GM23248 (cell line): ENCODE data around the gene ABCC4.

Experiments used
- EZH2 ChIP-seq: fragments of 200-600 bp; sonication (generic); IDR thresholded peaks from 2 replicates; pipeline ENCODE4 v1.6.1; 2018; ENCODE audit warnings: antibody characterized with exemption, mild to moderate bottlenecking; ENCODE audit not compliant: insufficient read depth, poor library complexity, severe bottlenecking
- EZH2phosphoT487 ChIP-seq: fragments of 200-600 bp; sonication (generic); IDR thresholded peaks from 2 replicates; pipeline ENCODE4 v1.6.1; 2018; ENCODE audit warnings: antibody characterized with exemption, moderate library complexity, mild to moderate bottlenecking, low read depth; ENCODE audit not compliant: insufficient read depth

DNA sequence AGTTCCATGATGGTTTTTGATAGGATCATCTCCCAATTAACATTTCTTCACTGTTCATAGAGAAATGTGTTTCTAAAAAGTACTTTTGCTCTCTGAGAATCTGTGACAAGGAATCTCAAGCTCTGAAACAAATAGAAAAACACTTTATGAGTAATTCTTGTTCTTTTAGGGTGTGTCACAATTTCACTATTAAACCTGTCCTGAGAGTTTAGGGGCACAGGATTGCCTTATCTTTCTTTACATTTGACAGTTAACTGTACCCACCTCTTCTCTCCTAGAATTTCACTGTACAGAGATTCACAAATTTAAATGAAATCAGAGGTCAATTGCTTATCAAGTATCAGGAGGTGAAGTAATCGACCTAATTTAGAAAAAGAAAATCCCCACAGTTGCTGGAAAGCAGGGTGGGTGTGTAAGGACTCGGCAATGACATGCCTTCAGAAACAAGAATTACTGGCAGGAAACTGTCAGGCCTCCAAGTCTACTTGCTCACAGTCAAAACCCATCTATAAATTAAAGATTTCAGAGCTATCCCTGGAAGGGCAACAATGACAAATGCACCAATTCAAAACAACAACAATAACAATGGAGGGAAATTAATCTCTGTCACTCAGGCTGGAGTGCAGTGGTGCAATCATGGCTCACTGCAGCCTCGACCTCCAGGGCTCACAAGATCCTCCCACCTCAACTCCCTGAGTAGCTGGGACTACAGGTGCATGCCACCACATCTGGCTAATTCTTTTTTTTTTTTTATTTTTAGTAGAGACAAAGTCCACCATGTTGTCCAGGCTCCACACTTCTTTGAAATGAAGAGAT lies 250.2 kb downstream of the ABCC4 start:
- TF ChIP-seq EZH2, result no peak
- no peak for TF ChIP-seq EZH2phosphoT487
